H1 (cell line): Measurements from ENCODE around the gene C21orf58. TPM values are rescaled to one million over a fixed set of nuclear protein-coding genes. Genes with fewer than 3 reads are reported as not detected.

Experiments used
- CTCF ChIA-PET: fragments of 300-600 bp; sonication (Branson Sonifier 250); formaldehyde crosslinking; loops from one replicate; lab custom pipeline; 2021; ENCODE audit not compliant: partially characterized antibody; lab: Charles Lee
- POLR2A ChIA-PET: fragments of 300-600 bp; sonication (Branson Sonifier 250); formaldehyde crosslinking; loops from one replicate; lab custom pipeline; 2021; ENCODE audit warnings: inconsistent platforms; ENCODE audit not compliant: partially characterized antibody; lab: Charles Lee
- DNase-seq, 2 experiments: peaks; one replicate each; pipeline versions ENCODE4 v3.0.0 to v3.0.0-alpha.2; 2010 to 2022; ENCODE audit warnings: low spot score in 2 of 2, low read depth in 1 of 2, mixed read lengths in 1 of 2
- FAIRE-seq: peaks from 2 replicates; lab custom pipeline; 2011; peaks lifted over from hg19 to GRCh38; lab: Jason Lieb, UNC
- H2AFZ ChIP-seq: 2 replicates; pipeline ENCODE4 v1.8.1; 2012; ENCODE audit warnings: low read length, inconsistent platforms
- H2AK5ac ChIP-seq: 2 replicates; pipeline ENCODE4 v1.6.1; 2013; ENCODE audit warnings: low read depth, low read length
- H2BK120ac ChIP-seq: replicated peaks from 2 replicates; pipeline ENCODE3; 2013; ENCODE audit warnings: low read depth, low read length, inconsistent platforms
- H2BK12ac ChIP-seq: 2 replicates; pipeline ENCODE4 v1.6.1; 2013; ENCODE audit warnings: low read depth, low read length
- H2BK15ac ChIP-seq: 2 replicates; pipeline ENCODE4 v1.6.1; 2013; ENCODE audit warnings: low read length
- H2BK20ac ChIP-seq: 2 replicates; pipeline ENCODE4 v1.6.1; 2013; ENCODE audit warnings: low read length
- H2BK5ac ChIP-seq: 2 replicates; pipeline ENCODE4 v1.6.1; 2013; ENCODE audit warnings: low read depth, low read length
- H3K14ac ChIP-seq: 2 replicates; pipeline ENCODE4 v1.6.1; 2013; ENCODE audit warnings: inconsistent platforms; ENCODE audit not compliant: insufficient read length
- H3K18ac ChIP-seq: 2 replicates; pipeline ENCODE4 v1.6.1; 2013; ENCODE audit warnings: low read length; ENCODE audit errors: extremely low read depth
- H3K23ac ChIP-seq: 2 replicates; pipeline ENCODE4 v1.6.1; 2013; ENCODE audit warnings: inconsistent platforms; ENCODE audit not compliant: insufficient read length
- H3K23me2 ChIP-seq: 2 replicates; pipeline ENCODE4 v1.6.1; 2013; ENCODE audit warnings: low read depth, low read length
- H3K27ac ChIP-seq: 2 replicates; pipeline ENCODE4 v1.6.1; 2011; ENCODE audit warnings: low read depth, low read length, inconsistent platforms
- H3K27me3 ChIP-seq, 4 experiments: replicated peaks in 1 of 4; 1 replicate in 1 of 4; 2 replicates in 3 of 4; pipeline versions ENCODE4 v1.6.1 to v1.8.1; 2011 to 2013; ENCODE audit warnings: low read length in 3 of 4, mild to moderate bottlenecking in 3 of 4, inconsistent platforms in 2 of 4, mixed read lengths in 2 of 4, moderate library complexity in 1 of 4; ENCODE audit not compliant: control insufficient read depth in 3 of 4, insufficient read depth in 3 of 4; ENCODE audit errors: extremely low read depth in 1 of 4
- H3K36me3 ChIP-seq, 4 experiments: 2 replicates each; pipeline versions ENCODE4 v1.6.1 to v1.8.1; 2011 to 2013; ENCODE audit warnings: mild to moderate bottlenecking in 4 of 4, low read length in 3 of 4, moderate library complexity in 2 of 4, control low read depth in 1 of 4, inconsistent platforms in 1 of 4; ENCODE audit not compliant: insufficient read depth in 4 of 4, control insufficient read depth in 2 of 4
- H3K4ac ChIP-seq: replicated peaks from 2 replicates; pipeline ENCODE3; 2013; ENCODE audit warnings: low read length, low read depth, mixed read lengths, inconsistent platforms; ENCODE audit not compliant: insufficient read length
- H3K4me1 ChIP-seq, 4 experiments: replicated peaks in 1 of 4; 1 replicate in 1 of 4; 2 replicates in 3 of 4; pipeline versions ENCODE4 v1.6.1 to v1.8.1; 2011 to 2013; ENCODE audit warnings: low read length in 3 of 4, inconsistent platforms in 2 of 4, mixed read lengths in 1 of 4; ENCODE audit not compliant: insufficient read depth in 4 of 4, control insufficient read depth in 3 of 4
- H3K4me2 ChIP-seq, 2 experiments: 2 replicates each; pipeline versions ENCODE4 v1.6.1 to v1.8.1; 2011 to 2013; ENCODE audit warnings: low read depth in 2 of 2, low read length in 2 of 2, control low read depth in 1 of 2, inconsistent platforms in 1 of 2, mild to moderate bottlenecking in 1 of 2; ENCODE audit not compliant: insufficient read depth in 1 of 2
- H3K4me3 ChIP-seq, 4 experiments: fragments of 200-600, 300-600 bp in 1 of 4; sonication (generic), shearing (Covaris generic), sonication (Bioruptor Twin) in 1 of 4; 2 replicates each; pipeline versions ENCODE4 v1.5.1 to v1.8.1; 2011 to 2016; ENCODE audit warnings: low read length in 4 of 4, low read depth in 3 of 4, control low read depth in 2 of 4, inconsistent platforms in 2 of 4, mild to moderate bottlenecking in 2 of 4, mixed read lengths in 1 of 4, moderate library complexity in 1 of 4; ENCODE audit not compliant: insufficient read depth in 2 of 4; ENCODE audit errors: extremely low read depth in 1 of 4
- H3K56ac ChIP-seq: replicated peaks from 2 replicates; pipeline ENCODE3; 2013; ENCODE audit warnings: low read depth, mild to moderate bottlenecking, mixed read lengths, low read length, inconsistent platforms; ENCODE audit not compliant: insufficient read length
- H3K79me1 ChIP-seq: 2 replicates; pipeline ENCODE4 v1.6.1; 2013; ENCODE audit warnings: low read depth, low read length, control low read depth
- H3K79me2 ChIP-seq, 2 experiments: 2 replicates each; pipeline versions ENCODE4 v1.6.1 to v1.8.1; 2012 to 2013; ENCODE audit warnings: low read length in 2 of 2, mild to moderate bottlenecking in 2 of 2, inconsistent platforms in 1 of 2; ENCODE audit not compliant: insufficient read depth in 2 of 2, control insufficient read depth in 1 of 2
- H3K9ac ChIP-seq, 4 experiments: replicated peaks in 1 of 4; 1 replicate in 1 of 4; 2 replicates in 3 of 4; pipeline versions ENCODE4 v1.6.1 to v1.8.1; 2011 to 2013; ENCODE audit warnings: low read depth in 3 of 4, low read length in 3 of 4, control low read depth in 2 of 4, mild to moderate bottlenecking in 2 of 4, moderate library complexity in 2 of 4, inconsistent platforms in 1 of 4; ENCODE audit errors: extremely low read depth in 1 of 4
- H3K9me3 ChIP-seq, 2 experiments: 2 replicates each; pipeline versions ENCODE4 v1.6.1 to v1.8.1; 2012 to 2013; ENCODE audit warnings: mild to moderate bottlenecking in 2 of 2, moderate library complexity in 2 of 2, control low read depth in 1 of 2, inconsistent platforms in 1 of 2, low read depth in 1 of 2, low read length in 1 of 2, mixed read lengths in 1 of 2; ENCODE audit not compliant: insufficient read depth in 2 of 2
- H4K20me1 ChIP-seq, 2 experiments: replicated peaks in 1 of 2; 2 replicates each; pipeline versions ENCODE3 to v1.8.1; 2011 to 2013; ENCODE audit warnings: inconsistent platforms in 2 of 2, low read length in 2 of 2, mild to moderate bottlenecking in 1 of 2; ENCODE audit not compliant: insufficient read depth in 2 of 2, control insufficient read depth in 1 of 2
- H4K5ac ChIP-seq: 2 replicates; pipeline ENCODE4 v1.6.1; 2013; ENCODE audit warnings: low read length, low read depth, mixed read lengths, inconsistent platforms; ENCODE audit not compliant: insufficient read length
- H4K8ac ChIP-seq: 2 replicates; pipeline ENCODE4 v1.8.0; 2013; ENCODE audit warnings: mild to moderate bottlenecking, moderate library complexity, low read length, inconsistent platforms; ENCODE audit not compliant: insufficient read depth; ENCODE audit errors: extremely low read depth
- H4K91ac ChIP-seq: replicated peaks from 2 replicates; pipeline ENCODE3; 2013; ENCODE audit warnings: low read length, mixed read lengths, inconsistent platforms; ENCODE audit not compliant: insufficient read length
- BCL11A ChIP-seq, 2 experiments: IDR thresholded peaks; one replicate each; pipeline ENCODE4 v1.6.1; 2011; ENCODE audit warnings: low read depth in 2 of 2, low read length in 2 of 2, mild to moderate bottlenecking in 2 of 2
- BRCA1 ChIP-seq: IDR thresholded peaks from 2 replicates; pipeline ENCODE4 v1.6.1; 2012; ENCODE audit warnings: low read depth, low read length, improper control_type of control experiment
- CEBPB ChIP-seq: IDR thresholded peaks from 2 replicates; pipeline ENCODE4 v1.6.1; 2012; ENCODE audit warnings: low read depth, low read length
- CREB1 ChIP-seq: IDR thresholded peaks from 2 replicates; pipeline ENCODE4 v1.6.1; 2012; ENCODE audit warnings: inconsistent platforms
- CTCF ChIP-seq, 3 experiments: IDR thresholded peaks; 1 replicate in 2 of 3; 2 replicates in 1 of 3; pipeline versions ENCODE4 v1.5.1 to v1.6.1; 2011; ENCODE audit warnings: low read length in 3 of 3, mild to moderate bottlenecking in 3 of 3, inconsistent platforms in 2 of 3, low read depth in 1 of 3, moderate library complexity in 1 of 3; ENCODE audit not compliant: insufficient read depth in 1 of 3; ENCODE audit errors: control extremely low read depth in 1 of 3
- EGR1 ChIP-seq: IDR thresholded peaks from 2 replicates; pipeline ENCODE4 v1.6.1; 2011; ENCODE audit warnings: low read depth, low read length, borderline replicate concordance
- HDAC2 ChIP-seq, 2 experiments: fragments of 300-600 bp in 1 of 2; sonication (generic) in 1 of 2; IDR thresholded peaks; 2 replicates each; pipeline ENCODE4 v1.6.1; 2011 to 2012; ENCODE audit warnings: low read depth in 2 of 2, low read length in 2 of 2, mild to moderate bottlenecking in 2 of 2, moderate library complexity in 2 of 2, borderline replicate concordance in 1 of 2, inconsistent platforms in 1 of 2
- RNF2 ChIP-seq: fragments of 200-900, 300-1000 bp; sonication (generic); IDR thresholded peaks from 2 replicates; pipeline ENCODE4 v1.7.1; 2016; ENCODE audit warnings: borderline replicate concordance, low read depth, mild to moderate bottlenecking, antibody characterized with exemption, low read length; ENCODE audit not compliant: poor library complexity, severe bottlenecking; ENCODE audit errors: missing control alignments
- SIRT6 ChIP-seq: IDR thresholded peaks from one replicate; pipeline ENCODE4 v1.7.1; 2012; ENCODE audit warnings: low read length, inconsistent platforms
- ZNF274 ChIP-seq: IDR thresholded peaks from 2 replicates; pipeline ENCODE4 v1.7.0; 2012; ENCODE audit warnings: low read length, borderline replicate concordance; ENCODE audit errors: extremely low read depth
- WGBS, 2 experiments: shearing (Covaris generic) in 1 of 2; methylation state at CpG; one replicate each; pipeline versions ENCODE4 v1.1.6 to v1.1.7; 2013 to 2015; ENCODE audit warnings: low lambda C conversion rate in 2 of 2, mixed read lengths in 2 of 2, inconsistent platforms in 1 of 2, low coverage in 1 of 2, missing lambda C conversion rate in 1 of 2; ENCODE audit not compliant: insufficient replicate concordance in 2 of 2, insufficient coverage in 1 of 2, insufficient read length in 1 of 2; ENCODE audit errors: extremely low coverage in 1 of 2, missing lambda C conversion rate in 1 of 2; 5-methylcytosine and 5-hydroxymethylcytosine counted together
- polyA plus RNA-seq, 7 experiments: library from polyadenylated mRNA; depleted of rRNA in 3 of 7; stranded (reverse) in 5 of 7; unstranded in 2 of 7; fragments of >200 nt in 5 of 7; fragments of 200-250 nt in 2 of 7; gene quantifications; 1 replicate in 5 of 7; 2 replicates in 1 of 7; 4 replicates in 1 of 7; pipeline versions ENCODE4 v1.2.1 to v1.2.3, GENCODE V29; 2011 to 2013; ENCODE audit warnings: missing spikeins in 2 of 7, mixed read lengths in 2 of 7
- total RNA-seq: library from RNA; stranded (reverse); fragmentation: NEBNext Ultra II Directional; extraction: Animal tissue kit (Norgen Biotek cat#: 25700); gene quantifications from 2 replicates; pipeline ENCODE4 v1.2.1, GENCODE V29; 2021
- TF ChIP-seq, protein P1 (sequence below): IDR thresholded peaks from 2 replicates; pipeline ENCODE4 v1.6.1; 2012; ENCODE audit warnings: inconsistent platforms

C21orf58 gene
- total and polyA plus RNA-seq, 2 of the 8 experiments (the other 6 are each of a cell fraction or from before 2014, with no cell fraction given): 13.8 to 26.1 TPM

DNA sequence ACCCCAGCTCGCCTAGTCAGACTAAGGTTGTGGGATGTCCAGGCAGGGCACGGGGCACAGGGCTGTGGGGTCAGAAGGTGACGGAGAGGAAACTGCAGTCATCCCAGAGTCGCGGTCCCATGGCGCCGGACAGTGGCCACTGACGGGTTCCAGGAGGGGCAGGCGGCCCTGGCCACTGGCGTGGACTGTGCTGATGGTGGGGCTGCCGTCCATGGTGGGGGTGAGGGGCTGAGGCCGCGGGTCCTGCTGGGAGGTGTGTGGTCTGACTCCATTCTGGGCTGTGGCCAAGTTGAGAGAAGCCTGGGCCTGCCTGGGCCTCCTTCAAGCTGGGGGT is 32.3 kb upstream of the C21orf58 start:
- WGBS, 2 experiments: 94% methylated on average over 10 of the region's 13 CpGs; no CpG with 5 or more reads in 1 of the 2 experiments
- H3K36me3 ChIP-seq: peaks cover 25 to 49% (median 48%) of the 10 kb centered on the region in 4 experiments
- TF ChIP-seq RNF2 (no peak), CTCF (IDR thresholded peaks at IDR 0.05; ENCODE audit: control extremely low read depth in 1 of 3, insufficient read depth in 1 of 3, low read depth in 1 of 3, low read length in 3 of 3) (no peak), CEBPB (no peak), BCL11A (IDR thresholded peaks at IDR 0.05; ENCODE audit: low read depth in 2 of 2, low read length in 2 of 2) (no peak), ZNF274 (no peak), SIRT6 (no peak), BRCA1 (no peak), CREB1 (no peak), EGR1 (no peak), HDAC2 (IDR thresholded peaks at IDR 0.05; ENCODE audit: borderline replicate concordance in 1 of 2, low read depth in 2 of 2, low read length in 2 of 2) (no peak)
- TF ChIP-seq, protein P1, sequence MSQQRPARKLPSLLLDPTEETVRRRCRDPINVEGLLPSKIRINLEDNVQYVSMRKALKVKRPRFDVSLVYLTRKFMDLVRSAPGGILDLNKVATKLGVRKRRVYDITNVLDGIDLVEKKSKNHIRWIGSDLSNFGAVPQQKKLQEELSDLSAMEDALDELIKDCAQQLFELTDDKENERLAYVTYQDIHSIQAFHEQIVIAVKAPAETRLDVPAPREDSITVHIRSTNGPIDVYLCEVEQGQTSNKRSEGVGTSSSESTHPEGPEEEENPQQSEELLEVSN: no peak

More for the DNA sequence above, 32.3 kb upstream of the C21orf58 start:
- no peak overlapping the region for H2AFZ ChIP-seq
- no peaks in the 10 kb centered on the region for H3K79me2 ChIP-seq
- no peaks in the 10 kb centered on the region; the same call in 1 of the 2 replicates for H3K79me1 ChIP-seq
- ChIA-PET CTCF (no interaction called here), POLR2A (no interaction called here)
- H4K20me1 ChIP-seq: peaks cover 0 to 15% of the 10 kb centered on the region in 2 experiments
- no peak overlapping the region for H3K56ac ChIP-seq
- H2BK5ac ChIP-seq: no peak overlapping the region
- no peak for DNase-seq
- no peak overlapping the region for H2BK15ac ChIP-seq
- no peak overlapping the region for H4K91ac ChIP-seq
- no peak overlapping the region for H3K27ac ChIP-seq
- no peak overlapping the region for H3K4ac ChIP-seq
- H2BK20ac ChIP-seq: no peak overlapping the region
- H2AK5ac ChIP-seq: no peak overlapping the region
- H3K9me3 ChIP-seq: no peaks in the 10 kb centered on the region
- no peak overlapping the region for H3K4me2 ChIP-seq
- no peak overlapping the region for H3K9ac ChIP-seq
- H3K18ac ChIP-seq: no peak overlapping the region
- H3K23ac ChIP-seq: no peak overlapping the region
- no peak overlapping the region for H2BK120ac ChIP-seq
- H2BK12ac ChIP-seq: no peak overlapping the region
- no peak overlapping the region for H4K5ac ChIP-seq
- no peaks in the 10 kb centered on the region for H3K23me2 ChIP-seq
- no peaks in the 10 kb centered on the region for H3K4me1 ChIP-seq
- no peaks in the 10 kb centered on the region for H3K27me3 ChIP-seq
- no peak overlapping the region for H3K14ac ChIP-seq
- no peak overlapping the region for H4K8ac ChIP-seq
- no peak for FAIRE-seq
- H3K4me3 ChIP-seq: no peak overlapping the region
